Loucy (cell line): ENCODE results near the gene ARHGAP1.

ENCODE experiments used
- H2AFZ ChIP-seq: fragments of 200-600 bp; sonication (generic); 2 replicates; pipeline ENCODE4 v1.6.0; 2016; ENCODE audit warnings: antibody characterized with exemption, mild to moderate bottlenecking, low read length, moderate library complexity
- H3F3A ChIP-seq: fragments of 200-600 bp; 2 replicates; pipeline ENCODE4 v1.6.0; 2016; ENCODE audit warnings: antibody characterized with exemption, low read depth, mild to moderate bottlenecking
- H3K27me3 ChIP-seq: fragments of 200-600 bp; sonication (generic); 2 replicates; pipeline ENCODE4 v1.6.1; 2014; ENCODE audit warnings: low read length, mild to moderate bottlenecking; ENCODE audit not compliant: insufficient read depth, poor library complexity, severe bottlenecking
- H3K36me3 ChIP-seq: fragments of 200-600 bp; sonication (generic); 2 replicates; pipeline ENCODE4 v1.6.1; 2016; ENCODE audit warnings: low read length; ENCODE audit not compliant: insufficient read depth
- H3K4me1 ChIP-seq: fragments of 200-600 bp; sonication (generic); 2 replicates; pipeline ENCODE4 v1.5.1; 2014; ENCODE audit warnings: low read length, mild to moderate bottlenecking; ENCODE audit not compliant: insufficient read depth, poor library complexity, severe bottlenecking
- H3K4me2 ChIP-seq: fragments of 200-600 bp; sonication (generic); 2 replicates; pipeline ENCODE4 v1.6.0; 2014; ENCODE audit warnings: antibody characterized with exemption, low read length, low read depth, mild to moderate bottlenecking; ENCODE audit not compliant: poor library complexity, severe bottlenecking
- H3K4me3 ChIP-seq: fragments of 200-600 bp; sonication (generic); 2 replicates; pipeline ENCODE4 v1.5.1; 2014; ENCODE audit warnings: low read length, mild to moderate bottlenecking, mixed read lengths; ENCODE audit not compliant: poor library complexity, severe bottlenecking
- H3K79me2 ChIP-seq: fragments of 200-600 bp; sonication (generic); 2 replicates; pipeline ENCODE4 v1.6.1; 2014; ENCODE audit warnings: low read length; ENCODE audit not compliant: insufficient read depth
- H3K9ac ChIP-seq: fragments of 200-600 bp; sonication (generic); 2 replicates; pipeline ENCODE4 v1.6.0; 2014; ENCODE audit warnings: mild to moderate bottlenecking, low read depth, low read length, moderate library complexity; ENCODE audit not compliant: poor library complexity, severe bottlenecking
- H3K9me2 ChIP-seq: fragments of 200-600 bp; sonication (generic); replicated peaks from 2 replicates; pipeline ENCODE4 v1.6.1; 2016; ENCODE audit warnings: low read depth, low read length, mixed read lengths
- H3K9me3 ChIP-seq: fragments of 200-600 bp; sonication (generic); 2 replicates; pipeline ENCODE4 v1.6.1; 2014; ENCODE audit warnings: mild to moderate bottlenecking, antibody characterized with exemption, low read length, low read depth; ENCODE audit not compliant: insufficient read depth
- H4K20me1 ChIP-seq: fragments of 200-600 bp; sonication (generic); 2 replicates; pipeline ENCODE4 v1.6.0; 2014; ENCODE audit warnings: antibody characterized with exemption, low read length, mild to moderate bottlenecking; ENCODE audit not compliant: insufficient read depth, poor library complexity, severe bottlenecking
- CTCF ChIP-seq: fragments of 200-600 bp; sonication (generic); conservative IDR thresholded peaks from 2 replicates; pipeline ENCODE4 v1.5.1; 2014; ENCODE audit warnings: mild to moderate bottlenecking, antibody characterized with exemption, low read length
- EZH2phosphoT487 ChIP-seq: fragments of 200-600 bp; IDR thresholded peaks from 2 replicates; pipeline ENCODE4 v1.6.1; 2018; ENCODE audit warnings: antibody characterized with exemption, mild to moderate bottlenecking, moderate library complexity, borderline replicate concordance

Gene ARHGAP1

GRCh38 chr11:46721286-46721685 is 20.9 kb upstream of the ARHGAP1 start:
- TF ChIP-seq EZH2phosphoT487 (no peak), CTCF (no peak)
- Histone ChIP-seq H2AFZ (no peak overlapping the region), H3K36me3 (no peaks in the 10 kb centered on the region), H3K4me3 (no peak overlapping the region), H3F3A (no peaks in the 10 kb centered on the region), H3K9me3 (no peaks in the 10 kb centered on the region), H3K4me2 (no peak overlapping the region), H3K9ac (no peak overlapping the region), H3K27me3 (no peaks in the 10 kb centered on the region), H3K79me2 (no peaks in the 10 kb centered on the region), H4K20me1 (no peaks in the 10 kb centered on the region), H3K9me2 (no peaks in the 10 kb centered on the region), H3K4me1 (peaks cover 19% of the 10 kb centered on the region)

- Histone ChIP-seq H4K20me1 (no peaks in the 10 kb centered on the region), H3K4me2 (no peak overlapping the region), H3K9me2 (no peaks in the 10 kb centered on the region), H3K9ac (no peak overlapping the region), H3K4me3 (no peak overlapping the region), H3K9me3 (no peaks in the 10 kb centered on the region), H3K4me1 (peaks cover 19% of the 10 kb centered on the region), H3K27me3 (no peaks in the 10 kb centered on the region), H2AFZ (no peak overlapping the region), H3K36me3 (no peaks in the 10 kb centered on the region), H3F3A (no peaks in the 10 kb centered on the region), H3K79me2 (no peaks in the 10 kb centered on the region)
- TF ChIP-seq EZH2phosphoT487 (no peak), CTCF (no peak)
Observed at GRCh38 chr11:46719543-46720218, 19.3 kb upstream of the ARHGAP1 start.

GRCh38 chr11:46719048-46719542 is 18.7 kb upstream of the ARHGAP1 start, which contains the start of gene F2:
TSS of gene F2 (plus strand) at chr11:46719213. CDS start at chr11:46719236, 23 bp downstream.
- no peaks in the 10 kb centered on the region for H3K9me2 ChIP-seq
- no peak within 1 kb of the TSS for H3K4me3 ChIP-seq
- peak within 1 kb of the TSS; percentile 29 for H3K4me2 ChIP-seq
- H4K20me1 ChIP-seq, result no peaks in the 10 kb centered on the region
- no peaks in the 10 kb centered on the region for H3F3A ChIP-seq
- no peaks in the 10 kb centered on the region for H3K9me3 ChIP-seq
- H3K27me3 ChIP-seq, result no peaks in the 10 kb centered on the region
- no peak for TF ChIP-seq EZH2phosphoT487
- no peak for TF ChIP-seq CTCF
- H3K4me1 ChIP-seq, result peaks cover 15% of the 10 kb centered on the region
- H2AFZ ChIP-seq, result peak within 1 kb of the TSS; percentile 91
- no peaks in the 10 kb centered on the region for H3K79me2 ChIP-seq
- no peak within 1 kb of the TSS for H3K9ac ChIP-seq
- no peaks in the 10 kb centered on the region for H3K36me3 ChIP-seq
